ENCODE results near the gene HNRNPAB.

GRCh38 chr5:178222292-178222691 is 18.0 kb downstream of the HNRNPAB start:
- TF ChIP-seq CTCF (IDR thresholded peaks at IDR 0.05), result no peak
- TF ChIP-seq POLR2A (IDR thresholded peaks at IDR 0.05), result no peak

Data from testis (tissue), 2 donors.